HepG2 (cell line): Measurements from ENCODE around the gene ARMH1. TPM values are rescaled to one million over a fixed set of nuclear protein-coding genes. Genes with fewer than 3 reads are reported as not detected.

Experiments used
- GATAD2A ChIP-seq: IDR thresholded peaks from 2 replicates; pipeline ENCODE4 v1.6.1; 2016
- HNF4G ChIP-seq, 2 experiments: sonication (generic) in 1 of 2; formaldehyde crosslinking in 1 of 2; IDR thresholded peaks; 2 replicates each; pipeline versions ENCODE4 v1.4.0 to v1.6.1; 2011 to 2020; ENCODE audit warnings: borderline replicate concordance in 2 of 2, low read depth in 2 of 2, mild to moderate bottlenecking in 2 of 2, low read length in 1 of 2, missing genetic modification reagents in 1 of 2, moderate library complexity in 1 of 2
- KDM3A ChIP-seq: IDR thresholded peaks from 2 replicates; pipeline ENCODE4 v1.6.1; 2018; ENCODE audit warnings: low read depth, missing compliant biosample characterization
- MIXL1 ChIP-seq: IDR thresholded peaks from 2 replicates; pipeline ENCODE4 v1.6.1; 2016
- SMYD3 ChIP-seq: sonication (generic); formaldehyde crosslinking; IDR thresholded peaks from 2 replicates; pipeline ENCODE4 v1.8.1; 2023; ENCODE audit warnings: mild to moderate bottlenecking, missing genetic modification reagents
- STAT5B ChIP-seq: sonication (generic); formaldehyde crosslinking; IDR thresholded peaks from 2 replicates; pipeline ENCODE4 v1.4.0; 2020; ENCODE audit warnings: missing genetic modification reagents
- ZNF557 ChIP-seq: sonication (generic); formaldehyde crosslinking; IDR thresholded peaks from 2 replicates; pipeline ENCODE4 v1.4.0; 2020; ENCODE audit warnings: missing genetic modification reagents
- ZNF773 ChIP-seq: sonication (generic); formaldehyde crosslinking; IDR thresholded peaks from 2 replicates; pipeline ENCODE4 v1.4.0; 2020; ENCODE audit warnings: missing genetic modification reagents, borderline replicate concordance
- ZNF788 ChIP-seq: sonication (generic); formaldehyde crosslinking; IDR thresholded peaks from 2 replicates; pipeline ENCODE4 v1.5.0; 2020; ENCODE audit warnings: mild to moderate bottlenecking, missing genetic modification reagents, borderline replicate concordance
- ZNF879 ChIP-seq: sonication (generic); formaldehyde crosslinking; IDR thresholded peaks from 2 replicates; pipeline ENCODE4 v1.8.1; 2023; ENCODE audit warnings: missing genetic modification reagents
- ZSCAN25 ChIP-seq: sonication (generic); formaldehyde crosslinking; IDR thresholded peaks from 2 replicates; pipeline ENCODE4 v1.8.0; 2022; ENCODE audit warnings: mild to moderate bottlenecking, missing genetic modification reagents
- polyA plus RNA-seq, 8 experiments: library from polyadenylated mRNA; depleted of rRNA in 3 of 8; stranded (reverse) in 7 of 8; unstranded in 1 of 8; fragments of >200 nt; fragmentation: Illumina TruSeq in 4 of 8; extraction: Trizol in 4 of 8; gene quantifications; 2 replicates each; pipeline versions ENCODE4 v1.2.1 to v1.2.3, GENCODE V29; 2011 to 2016; ENCODE audit warnings: low read depth in 4 of 8, missing spikeins in 1 of 8, mixed read lengths in 1 of 8; ENCODE audit not compliant: insufficient read depth in 1 of 8
- total RNA-seq, 5 experiments: library from RNA; depleted of rRNA; stranded (reverse); fragments of >200 nt; fragmentation: Illumina TruSeq; extraction: Trizol; gene quantifications; 2 replicates each; pipeline ENCODE4 v1.2.3, GENCODE V29; 2016; ENCODE audit warnings: low read depth in 1 of 5
- TF ChIP-seq, protein P1 (sequence below): sonication (generic); formaldehyde crosslinking; IDR thresholded peaks from 2 replicates; pipeline ENCODE4 v1.8.0; 2022; ENCODE audit warnings: missing genetic modification reagents, mild to moderate bottlenecking, moderate library complexity, borderline replicate concordance
- TF ChIP-seq, protein P2 (sequence below): sonication (generic); formaldehyde crosslinking; IDR thresholded peaks from 2 replicates; pipeline ENCODE4 v1.5.0; 2020; ENCODE audit warnings: mild to moderate bottlenecking, low read depth, missing genetic modification reagents, borderline replicate concordance
- TF ChIP-seq, protein P3 (sequence below): IDR thresholded peaks from 2 replicates; pipeline ENCODE4 v1.6.1; 2016; ENCODE audit warnings: control low read depth
- TF ChIP-seq, protein P4 (sequence below): sonication (generic); formaldehyde crosslinking; IDR thresholded peaks from 2 replicates; pipeline ENCODE4 v1.9.0; 2021; ENCODE audit warnings: missing genetic modification reagents, borderline replicate concordance
- TF ChIP-seq, protein P5 (sequence below): sonication (generic); formaldehyde crosslinking; conservative IDR thresholded peaks from 2 replicates; pipeline ENCODE4 v1.4.0; 2020; ENCODE audit warnings: missing genetic modification reagents
- TF ChIP-seq, protein P6 (sequence below): sonication (generic); formaldehyde crosslinking; IDR thresholded peaks from 2 replicates; pipeline ENCODE4 v1.4.0; 2020; ENCODE audit warnings: missing genetic modification reagents

Gene ARMH1
- total and polyA plus RNA-seq, 2 of the 13 experiments (the other 11 are each of a cell fraction or from before 2014, with no cell fraction given) = 0.69 TPM; not detected in 1

DNA sequence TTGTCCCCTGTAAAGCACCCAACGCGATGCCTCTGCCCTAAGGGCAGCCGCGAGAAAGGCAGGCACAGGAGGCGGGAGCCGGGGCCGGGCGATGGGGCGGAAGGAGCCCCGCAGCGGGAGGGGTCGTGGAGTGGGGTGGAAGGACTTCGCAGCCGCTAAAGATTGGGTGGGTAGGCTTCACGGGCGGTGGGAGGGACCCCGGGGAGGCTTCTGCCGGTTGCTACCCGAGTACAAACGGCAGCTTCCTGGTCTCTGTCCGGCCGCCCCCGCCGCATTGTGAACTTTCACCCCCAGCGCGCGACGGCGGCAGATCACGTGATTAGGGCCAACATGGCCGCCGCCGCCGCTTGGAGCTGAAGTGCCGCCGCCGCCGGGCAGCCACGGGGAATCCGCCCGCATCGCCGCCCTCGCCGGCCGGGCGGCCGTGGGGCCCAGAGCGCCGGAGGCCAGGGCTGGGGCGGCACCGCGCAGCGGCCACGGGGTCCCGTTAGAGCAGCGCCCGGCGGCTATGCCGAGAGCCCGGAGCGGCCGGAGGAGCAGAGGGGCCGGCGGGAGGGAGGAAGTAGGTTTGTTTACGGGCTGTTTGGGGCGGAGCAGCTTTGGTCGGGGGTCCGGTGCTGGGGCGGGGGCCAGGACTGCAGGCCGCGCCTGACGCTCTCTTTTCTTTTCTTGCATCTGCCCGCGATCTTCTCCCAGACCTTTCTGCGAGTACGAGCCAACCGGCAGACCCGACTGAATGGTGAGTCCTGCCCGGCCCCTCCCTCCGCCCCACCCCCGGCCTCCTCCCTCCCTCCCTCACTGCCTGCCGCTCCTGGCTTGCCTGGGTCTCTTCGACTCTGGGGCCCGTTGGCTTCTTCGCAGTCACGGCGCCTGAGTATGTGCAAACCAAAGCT lies 42.6 kb upstream of the ARMH1 start (continued):
- TF ChIP-seq, protein P1, sequence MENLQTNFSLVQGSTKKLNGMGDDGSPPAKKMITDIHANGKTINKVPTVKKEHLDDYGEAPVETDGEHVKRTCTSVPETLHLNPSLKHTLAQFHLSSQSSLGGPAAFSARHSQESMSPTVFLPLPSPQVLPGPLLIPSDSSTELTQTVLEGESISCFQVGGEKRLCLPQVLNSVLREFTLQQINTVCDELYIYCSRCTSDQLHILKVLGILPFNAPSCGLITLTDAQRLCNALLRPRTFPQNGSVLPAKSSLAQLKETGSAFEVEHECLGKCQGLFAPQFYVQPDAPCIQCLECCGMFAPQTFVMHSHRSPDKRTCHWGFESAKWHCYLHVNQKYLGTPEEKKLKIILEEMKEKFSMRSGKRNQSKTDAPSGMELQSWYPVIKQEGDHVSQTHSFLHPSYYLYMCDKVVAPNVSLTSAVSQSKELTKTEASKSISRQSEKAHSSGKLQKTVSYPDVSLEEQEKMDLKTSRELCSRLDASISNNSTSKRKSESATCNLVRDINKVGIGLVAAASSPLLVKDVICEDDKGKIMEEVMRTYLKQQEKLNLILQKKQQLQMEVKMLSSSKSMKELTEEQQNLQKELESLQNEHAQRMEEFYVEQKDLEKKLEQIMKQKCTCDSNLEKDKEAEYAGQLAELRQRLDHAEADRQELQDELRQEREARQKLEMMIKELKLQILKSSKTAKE = no peak
- no peak for TF ChIP-seq SMYD3 (CRISPR knock-in tag)
- TF ChIP-seq ZNF557 (CRISPR knock-in tag) = no peak
- no peak for TF ChIP-seq GATAD2A
- TF ChIP-seq, protein P2, sequence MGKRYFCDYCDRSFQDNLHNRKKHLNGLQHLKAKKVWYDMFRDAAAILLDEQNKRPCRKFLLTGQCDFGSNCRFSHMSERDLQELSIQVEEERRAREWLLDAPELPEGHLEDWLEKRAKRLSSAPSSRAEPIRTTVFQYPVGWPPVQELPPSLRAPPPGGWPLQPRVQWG (CRISPR knock-in tag) = no peak
- TF ChIP-seq STAT5B (CRISPR knock-in tag) = no peak
- TF ChIP-seq ZNF879 (CRISPR knock-in tag) = no peak
- TF ChIP-seq, protein P3, sequence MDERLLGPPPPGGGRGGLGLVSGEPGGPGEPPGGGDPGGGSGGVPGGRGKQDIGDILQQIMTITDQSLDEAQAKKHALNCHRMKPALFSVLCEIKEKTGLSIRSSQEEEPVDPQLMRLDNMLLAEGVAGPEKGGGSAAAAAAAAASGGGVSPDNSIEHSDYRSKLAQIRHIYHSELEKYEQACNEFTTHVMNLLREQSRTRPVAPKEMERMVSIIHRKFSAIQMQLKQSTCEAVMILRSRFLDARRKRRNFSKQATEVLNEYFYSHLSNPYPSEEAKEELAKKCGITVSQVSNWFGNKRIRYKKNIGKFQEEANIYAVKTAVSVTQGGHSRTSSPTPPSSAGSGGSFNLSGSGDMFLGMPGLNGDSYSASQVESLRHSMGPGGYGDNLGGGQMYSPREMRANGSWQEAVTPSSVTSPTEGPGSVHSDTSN (CRISPR knock-in tag) = no peak
- TF ChIP-seq ZNF773 (CRISPR knock-in tag) = no peak
- TF ChIP-seq MIXL1 = 0 out of 2 replicates have a peak, but pooled peaks have one; percentile 15
- TF ChIP-seq, protein P4, sequence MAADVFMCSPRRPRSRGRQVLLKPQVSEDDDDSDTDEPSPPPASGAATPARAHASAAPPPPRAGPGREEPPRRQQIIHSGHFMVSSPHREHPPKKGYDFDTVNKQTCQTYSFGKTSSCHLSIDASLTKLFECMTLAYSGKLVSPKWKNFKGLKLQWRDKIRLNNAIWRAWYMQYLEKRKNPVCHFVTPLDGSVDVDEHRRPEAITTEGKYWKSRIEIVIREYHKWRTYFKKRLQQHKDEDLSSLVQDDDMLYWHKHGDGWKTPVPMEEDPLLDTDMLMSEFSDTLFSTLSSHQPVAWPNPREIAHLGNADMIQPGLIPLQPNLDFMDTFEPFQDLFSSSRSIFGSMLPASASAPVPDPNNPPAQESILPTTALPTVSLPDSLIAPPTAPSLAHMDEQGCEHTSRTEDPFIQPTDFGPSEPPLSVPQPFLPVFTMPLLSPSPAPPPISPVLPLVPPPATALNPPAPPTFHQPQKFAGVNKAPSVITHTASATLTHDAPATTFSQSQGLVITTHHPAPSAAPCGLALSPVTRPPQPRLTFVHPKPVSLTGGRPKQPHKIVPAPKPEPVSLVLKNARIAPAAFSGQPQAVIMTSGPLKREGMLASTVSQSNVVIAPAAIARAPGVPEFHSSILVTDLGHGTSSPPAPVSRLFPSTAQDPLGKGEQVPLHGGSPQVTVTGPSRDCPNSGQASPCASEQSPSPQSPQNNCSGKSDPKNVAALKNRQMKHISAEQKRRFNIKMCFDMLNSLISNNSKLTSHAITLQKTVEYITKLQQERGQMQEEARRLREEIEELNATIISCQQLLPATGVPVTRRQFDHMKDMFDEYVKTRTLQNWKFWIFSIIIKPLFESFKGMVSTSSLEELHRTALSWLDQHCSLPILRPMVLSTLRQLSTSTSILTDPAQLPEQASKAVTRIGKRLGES (CRISPR knock-in tag) = no peak
- TF ChIP-seq, protein P5, sequence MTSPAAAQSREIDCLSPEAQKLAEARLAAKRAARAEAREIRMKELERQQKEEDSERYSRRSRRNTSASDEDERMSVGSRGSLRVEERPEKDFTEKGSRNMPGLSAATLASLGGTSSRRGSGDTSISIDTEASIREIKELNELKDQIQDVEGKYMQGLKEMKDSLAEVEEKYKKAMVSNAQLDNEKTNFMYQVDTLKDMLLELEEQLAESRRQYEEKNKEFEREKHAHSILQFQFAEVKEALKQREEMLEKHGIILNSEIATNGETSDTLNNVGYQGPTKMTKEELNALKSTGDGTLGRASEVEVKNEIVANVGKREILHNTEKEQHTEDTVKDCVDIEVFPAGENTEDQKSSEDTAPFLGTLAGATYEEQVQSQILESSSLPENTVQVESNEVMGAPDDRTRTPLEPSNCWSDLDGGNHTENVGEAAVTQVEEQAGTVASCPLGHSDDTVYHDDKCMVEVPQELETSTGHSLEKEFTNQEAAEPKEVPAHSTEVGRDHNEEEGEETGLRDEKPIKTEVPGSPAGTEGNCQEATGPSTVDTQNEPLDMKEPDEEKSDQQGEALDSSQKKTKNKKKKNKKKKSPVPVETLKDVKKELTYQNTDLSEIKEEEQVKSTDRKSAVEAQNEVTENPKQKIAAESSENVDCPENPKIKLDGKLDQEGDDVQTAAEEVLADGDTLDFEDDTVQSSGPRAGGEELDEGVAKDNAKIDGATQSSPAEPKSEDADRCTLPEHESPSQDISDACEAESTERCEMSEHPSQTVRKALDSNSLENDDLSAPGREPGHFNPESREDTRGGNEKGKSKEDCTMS (CRISPR knock-in tag) = no peak
- peak; percentile 76; the same call in 1 of the 2 replicates for TF ChIP-seq ZNF788 (CRISPR knock-in tag)
- no peak; the same call in 1 of the 2 replicates for TF ChIP-seq ZSCAN25 (CRISPR knock-in tag)
- TF ChIP-seq KDM3A (CRISPR knock-in tag) = peak; percentile 57; the same call in 1 of the 2 replicates
- TF ChIP-seq, protein P6, sequence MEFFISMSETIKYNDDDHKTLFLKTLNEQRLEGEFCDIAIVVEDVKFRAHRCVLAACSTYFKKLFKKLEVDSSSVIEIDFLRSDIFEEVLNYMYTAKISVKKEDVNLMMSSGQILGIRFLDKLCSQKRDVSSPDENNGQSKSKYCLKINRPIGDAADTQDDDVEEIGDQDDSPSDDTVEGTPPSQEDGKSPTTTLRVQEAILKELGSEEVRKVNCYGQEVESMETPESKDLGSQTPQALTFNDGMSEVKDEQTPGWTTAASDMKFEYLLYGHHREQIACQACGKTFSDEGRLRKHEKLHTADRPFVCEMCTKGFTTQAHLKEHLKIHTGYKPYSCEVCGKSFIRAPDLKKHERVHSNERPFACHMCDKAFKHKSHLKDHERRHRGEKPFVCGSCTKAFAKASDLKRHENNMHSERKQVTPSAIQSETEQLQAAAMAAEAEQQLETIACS (CRISPR knock-in tag) = no peak
- peak; percentile 61; the same call in 1 of the 2 replicates for TF ChIP-seq HNF4G (IDR thresholded peaks at IDR 0.05; ENCODE audit: borderline replicate concordance, low read depth, low read length)
- TF ChIP-seq HNF4G (CRISPR knock-in tag; IDR thresholded peaks at IDR 0.05; ENCODE audit: borderline replicate concordance, low read depth) = no peak; the same call in 1 of the 2 replicates
